Erythroblast (primary cell): ENCODE data around the gene SH3BP5.

Experiments used
- GATA1 ChIP-seq: IDR thresholded peaks from 2 replicates; pipeline ENCODE4 v1.6.1; 2011; ENCODE audit warnings: low read depth, mild to moderate bottlenecking, control low read depth, low read length, moderate library complexity
- POLR2A ChIP-seq: IDR thresholded peaks from 2 replicates; pipeline ENCODE4 v1.6.1; 2011; ENCODE audit warnings: mild to moderate bottlenecking, low read length

GRCh38 chr3:15333099-15333955, 941 bp upstream of the SH3BP5 start:
- no peak for TF ChIP-seq POLR2A
- no peak for TF ChIP-seq GATA1
